T-helper 17 cell (primary cell): ENCODE measurements around the gene COG1. TPM values are rescaled to one million over a fixed set of nuclear protein-coding genes. Genes with fewer than 3 reads are reported as not detected.
"Not testable (repeated sequence)": the region's sequence is repeated elsewhere in the genome, so short reads cannot be mapped to it uniquely, and the experiment has no call there.

Experiments
- ATAC-seq: fragments of 150-1000 bp; cut with Tn5 transposase; 2 replicates; pipeline ENCODE4 v1.10.0; 2021; ENCODE audit warnings: mild to moderate bottlenecking, moderate library complexity
- DNase-seq, 3 donors: peaks; one replicate each; pipeline versions ENCODE4 v3.0.0 to v3.0.0-alpha.2; 2020 to 2021
- H3K9me3 ChIP-seq: one replicate; pipeline ENCODE4 v1.7.0; 2013; ENCODE audit warnings: low read length, mild to moderate bottlenecking; ENCODE audit not compliant: control insufficient read depth, poor library complexity, severe bottlenecking
- H3K27ac Mint-ChIP-seq: one replicate; pipeline ENCODE4 v1.8.0; 2022; ENCODE audit warnings: mild to moderate bottlenecking, moderate library complexity, mixed read lengths
- H3K27me3 Mint-ChIP-seq: one replicate; pipeline ENCODE4 v1.8.0; 2022; ENCODE audit warnings: mixed read lengths
- H3K36me3 Mint-ChIP-seq: one replicate; pipeline ENCODE4 v1.8.0; 2022; ENCODE audit warnings: low read depth, mixed read lengths
- H3K4me1 Mint-ChIP-seq: one replicate; pipeline ENCODE4 v1.8.0; 2022; ENCODE audit warnings: mild to moderate bottlenecking, mixed read lengths
- H3K4me3 Mint-ChIP-seq: one replicate; pipeline ENCODE4 v1.8.0; 2022; ENCODE audit warnings: mild to moderate bottlenecking, moderate library complexity, mixed read lengths
- total RNA-seq, 4 donors: library from RNA in 2 of 4; stranded (reverse) in 2 of 4; gene quantifications; one replicate each; pipeline ENCODE4 v1.2.3 and lab custom pipeline; 2022 to 2026

Gene COG1, protein sequence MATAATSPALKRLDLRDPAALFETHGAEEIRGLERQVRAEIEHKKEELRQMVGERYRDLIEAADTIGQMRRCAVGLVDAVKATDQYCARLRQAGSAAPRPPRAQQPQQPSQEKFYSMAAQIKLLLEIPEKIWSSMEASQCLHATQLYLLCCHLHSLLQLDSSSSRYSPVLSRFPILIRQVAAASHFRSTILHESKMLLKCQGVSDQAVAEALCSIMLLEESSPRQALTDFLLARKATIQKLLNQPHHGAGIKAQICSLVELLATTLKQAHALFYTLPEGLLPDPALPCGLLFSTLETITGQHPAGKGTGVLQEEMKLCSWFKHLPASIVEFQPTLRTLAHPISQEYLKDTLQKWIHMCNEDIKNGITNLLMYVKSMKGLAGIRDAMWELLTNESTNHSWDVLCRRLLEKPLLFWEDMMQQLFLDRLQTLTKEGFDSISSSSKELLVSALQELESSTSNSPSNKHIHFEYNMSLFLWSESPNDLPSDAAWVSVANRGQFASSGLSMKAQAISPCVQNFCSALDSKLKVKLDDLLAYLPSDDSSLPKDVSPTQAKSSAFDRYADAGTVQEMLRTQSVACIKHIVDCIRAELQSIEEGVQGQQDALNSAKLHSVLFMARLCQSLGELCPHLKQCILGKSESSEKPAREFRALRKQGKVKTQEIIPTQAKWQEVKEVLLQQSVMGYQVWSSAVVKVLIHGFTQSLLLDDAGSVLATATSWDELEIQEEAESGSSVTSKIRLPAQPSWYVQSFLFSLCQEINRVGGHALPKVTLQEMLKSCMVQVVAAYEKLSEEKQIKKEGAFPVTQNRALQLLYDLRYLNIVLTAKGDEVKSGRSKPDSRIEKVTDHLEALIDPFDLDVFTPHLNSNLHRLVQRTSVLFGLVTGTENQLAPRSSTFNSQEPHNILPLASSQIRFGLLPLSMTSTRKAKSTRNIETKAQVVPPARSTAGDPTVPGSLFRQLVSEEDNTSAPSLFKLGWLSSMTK
- total RNA-seq, result 10 to 100 TPM; 64.4 to 70.0 TPM
- 41.8 to 46.9 reads per million in 2 donors for total RNA-seq (lab: John Stamatoyannopoulos, UW)

DNA sequence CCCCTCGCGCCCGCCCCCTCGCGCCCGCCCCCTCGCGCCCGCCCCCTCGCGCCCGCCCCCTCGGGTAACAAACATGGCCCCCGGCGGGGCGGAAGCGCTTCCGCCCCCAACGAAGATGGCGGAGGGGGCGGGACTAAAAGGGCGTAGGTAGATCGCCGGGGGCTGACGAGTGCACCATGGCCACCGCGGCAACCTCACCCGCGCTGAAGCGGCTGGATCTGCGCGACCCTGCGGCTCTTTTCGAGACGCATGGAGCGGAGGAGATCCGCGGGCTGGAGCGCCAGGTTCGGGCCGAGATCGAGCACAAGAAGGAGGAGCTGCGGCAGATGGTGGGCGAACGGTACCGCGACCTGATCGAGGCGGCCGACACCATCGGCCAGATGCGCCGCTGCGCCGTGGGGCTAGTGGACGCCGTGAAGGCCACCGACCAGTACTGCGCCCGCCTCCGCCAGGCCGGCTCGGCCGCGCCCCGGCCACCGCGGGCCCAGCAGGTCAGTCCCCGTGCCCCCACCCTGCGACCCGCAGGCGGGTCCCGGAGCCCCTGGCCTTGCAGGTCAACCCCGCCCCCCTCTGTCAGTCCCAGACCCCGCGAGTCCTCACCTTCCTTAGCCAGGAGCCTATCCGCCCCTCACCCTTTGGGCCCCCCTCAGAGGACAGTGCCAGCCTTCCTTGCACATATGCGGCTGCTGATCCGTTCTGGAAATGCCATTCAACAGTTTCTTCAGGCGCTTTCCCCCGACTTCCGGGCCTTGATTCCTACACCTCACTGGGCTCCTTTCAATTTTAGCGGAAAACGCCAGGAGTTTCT lies at the start of gene COG1:
Gene COG1, plus strand, starts transcription at position 162 of the 808 bp plus-strand sequence. Its CDS starts 15 bp downstream, at position 177.
- DNase-seq (peak; percentile 64 to 86 (median 80)), ATAC-seq (peak; percentile 88)
- H3K27ac Mint-ChIP-seq, result peak within 1 kb of the TSS; percentile 93
- no peaks in the 10 kb centered on the region for H3K9me3 ChIP-seq
- peaks cover 11% of the 10 kb centered on the region for H3K36me3 Mint-ChIP-seq
- H3K4me1 Mint-ChIP-seq, result peaks cover 30% of the 10 kb centered on the region
- H3K4me3 Mint-ChIP-seq, result peak within 1 kb of the TSS; percentile 97
- no peaks in the 10 kb centered on the region for H3K27me3 Mint-ChIP-seq

DNA sequence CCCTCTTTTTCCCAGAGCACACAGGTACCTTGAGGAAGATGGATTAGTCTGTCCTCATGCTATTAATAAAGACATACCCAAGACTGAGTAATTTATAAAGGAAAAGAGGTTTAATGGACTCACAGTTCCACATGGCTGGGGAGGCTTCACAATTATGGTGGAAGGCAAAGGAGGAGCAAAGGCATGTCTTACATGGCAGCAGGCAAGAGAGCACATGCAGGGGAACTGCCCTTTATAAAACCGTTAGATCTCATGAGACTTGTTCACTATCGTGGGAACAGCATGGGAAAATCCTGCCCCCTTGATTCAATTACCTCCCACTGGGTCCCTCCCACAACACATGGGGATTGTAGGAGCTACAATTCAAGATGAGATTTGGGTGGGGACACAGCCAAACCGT lies 48.6 kb upstream of the COG1 start:
- H3K27ac Mint-ChIP-seq, ATAC-seq, H3K4me3 Mint-ChIP-seq, DNase-seq, H3K36me3 Mint-ChIP-seq, H3K9me3 ChIP-seq, H3K27me3 Mint-ChIP-seq: not testable (repeated sequence)
- H3K4me1 Mint-ChIP-seq, result peaks cover 11% of the 10 kb centered on the region

DNA sequence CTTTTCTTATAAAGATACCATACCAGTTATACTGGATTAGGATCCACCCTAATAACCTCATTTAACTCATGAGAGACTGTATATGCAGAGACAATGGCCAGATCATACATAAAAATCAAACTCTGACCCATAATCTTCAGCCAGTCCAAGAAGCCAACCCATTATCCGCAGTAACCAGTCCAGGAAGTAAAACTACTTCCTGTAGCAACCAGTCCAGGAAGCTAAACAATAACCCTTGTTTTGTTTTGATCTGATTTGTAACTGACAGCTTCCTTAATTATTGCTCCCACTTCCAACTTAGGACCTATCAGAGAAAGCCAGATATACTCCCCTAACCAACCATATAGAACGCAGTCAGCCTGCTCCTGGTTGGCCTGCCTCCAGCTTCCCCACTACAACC lies 47.2 kb upstream of the COG1 start:
- Mint-ChIP-seq H3K27me3 (no peaks in the 10 kb centered on the region), H3K4me3 (no peak overlapping the region), H3K36me3 (no peaks in the 10 kb centered on the region)

DNA sequence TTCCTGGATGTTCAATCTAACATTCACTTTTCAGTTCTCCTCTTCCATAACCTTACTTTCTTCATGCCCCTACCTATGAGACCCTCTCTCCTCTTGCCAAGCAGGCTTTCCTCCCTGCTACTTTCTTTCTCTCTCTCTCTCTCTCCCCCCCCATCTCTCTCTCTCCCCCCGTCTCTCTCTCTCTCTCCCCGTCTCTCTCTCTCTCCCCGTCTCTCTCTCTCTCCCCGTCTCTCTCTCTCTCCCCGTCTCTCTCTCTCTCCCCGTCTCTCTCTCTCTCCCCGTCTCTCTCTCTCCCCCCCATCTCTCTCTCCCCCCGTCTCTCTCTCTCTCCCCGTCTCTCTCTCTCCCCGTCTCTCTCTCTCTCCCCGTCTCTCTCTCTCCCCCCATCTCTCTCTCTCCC lies 45.1 kb upstream of the COG1 start:
- not testable (repeated sequence) for H3K9me3 ChIP-seq, H3K27me3 Mint-ChIP-seq, ATAC-seq, DNase-seq, H3K36me3 Mint-ChIP-seq
- H3K4me3 Mint-ChIP-seq, result peak overlapping the region; percentile 39
- peak overlapping the region; percentile 67 for H3K27ac Mint-ChIP-seq
- H3K4me1 Mint-ChIP-seq, result peaks cover 15% of the 10 kb centered on the region

More for the DNA sequence above, 47.2 kb upstream of the COG1 start:
- H3K9me3 ChIP-seq, result no peaks in the 10 kb centered on the region
- DNase-seq, result no peak
- Mint-ChIP-seq H3K4me1 (peaks cover 11% of the 10 kb centered on the region), H3K27ac (no peak overlapping the region)
- ATAC-seq, result no peak

- ATAC-seq, result no peak
- no peak for DNase-seq
- H3K4me3 Mint-ChIP-seq, result peak overlapping the region; percentile 28
- no peaks in the 10 kb centered on the region for H3K27me3 Mint-ChIP-seq
- H3K27ac Mint-ChIP-seq, result peak overlapping the region; percentile 67
- peaks cover 8% of the 10 kb centered on the region for H3K4me1 Mint-ChIP-seq
- H3K36me3 Mint-ChIP-seq, result no peaks in the 10 kb centered on the region
- H3K9me3 ChIP-seq, result no peaks in the 10 kb centered on the region
Observed at GRCh38 chr17:73148540-73149334, 44.1 kb upstream of the COG1 start.

GRCh38 chr17:73150622-73151300 lies 42.1 kb upstream of the COG1 start:
- H3K4me1 Mint-ChIP-seq, H3K27ac Mint-ChIP-seq, DNase-seq, ATAC-seq, H3K9me3 ChIP-seq, H3K27me3 Mint-ChIP-seq, H3K4me3 Mint-ChIP-seq, H3K36me3 Mint-ChIP-seq: not testable (repeated sequence)

- no peaks in the 10 kb centered on the region for H3K9me3 ChIP-seq
- Mint-ChIP-seq H3K36me3 (no peaks in the 10 kb centered on the region), H3K4me3 (no peak overlapping the region), H3K27ac (peak overlapping the region; percentile 14), H3K4me1 (peaks cover 11% of the 10 kb centered on the region), H3K27me3 (no peaks in the 10 kb centered on the region)
- peak; percentile 69 for ATAC-seq
- DNase-seq, result no peak
Observed at GRCh38 chr17:73151916-73152632, 40.8 kb upstream of the COG1 start.

- DNase-seq, result no peak
- Mint-ChIP-seq H3K4me3 (no peak overlapping the region), H3K27ac (no peak overlapping the region), H3K4me1 (peaks cover 13% of the 10 kb centered on the region), H3K27me3 (peaks cover 13% of the 10 kb centered on the region), H3K36me3 (no peaks in the 10 kb centered on the region)
- ATAC-seq, result no peak
- no peaks in the 10 kb centered on the region for H3K9me3 ChIP-seq
Observed at GRCh38 chr17:73155410-73156165, 37.3 kb upstream of the COG1 start.

- no peaks in the 10 kb centered on the region for H3K9me3 ChIP-seq
- Mint-ChIP-seq H3K4me3 (no peak overlapping the region), H3K27ac (no peak overlapping the region), H3K27me3 (peaks cover 21% of the 10 kb centered on the region), H3K36me3 (no peaks in the 10 kb centered on the region), H3K4me1 (peaks cover 18% of the 10 kb centered on the region)
- DNase-seq (peak; percentile 29 to 48 (median 40)), ATAC-seq (peak; percentile 85)
Observed at GRCh38 chr17:73156166-73156840, 36.6 kb upstream of the COG1 start.

DNA sequence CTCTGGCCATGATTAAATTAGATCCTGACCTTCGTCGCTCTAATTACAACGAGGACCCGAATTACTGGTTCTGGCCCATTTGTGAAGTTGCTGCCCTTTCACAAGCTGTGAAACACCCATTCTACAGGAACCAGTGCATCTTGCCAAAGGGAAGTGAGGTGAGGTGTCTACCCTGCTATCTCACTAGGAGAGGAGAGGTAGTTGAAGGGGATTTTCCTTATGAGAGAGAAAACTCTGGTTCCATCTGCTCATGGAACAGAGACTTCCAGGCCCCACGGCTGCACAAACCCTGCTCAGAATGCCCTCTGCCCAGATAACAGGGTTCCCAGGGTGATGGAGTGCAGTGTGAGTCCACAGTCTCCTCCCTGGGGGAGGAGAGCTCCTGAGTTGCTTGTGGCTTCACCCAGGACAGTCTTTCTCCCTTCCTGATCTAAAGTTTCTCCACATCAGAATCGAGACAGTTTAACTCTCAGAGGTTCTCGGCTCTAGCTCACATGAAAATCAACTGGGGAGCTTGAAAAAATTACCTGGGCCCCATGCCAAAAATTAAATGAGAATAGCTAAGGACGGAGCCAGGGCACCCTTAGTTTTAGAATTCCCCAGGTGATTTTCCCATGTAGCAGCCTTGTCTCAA lies 35.9 kb upstream of the COG1 start:
- Mint-ChIP-seq H3K4me3 (no peak overlapping the region), H3K4me1 (peaks cover 18% of the 10 kb centered on the region), H3K36me3 (no peaks in the 10 kb centered on the region), H3K27me3 (peaks cover 28% of the 10 kb centered on the region), H3K27ac (no peak overlapping the region)
- ATAC-seq, result no peak
- DNase-seq, result no peak
- no peaks in the 10 kb centered on the region for H3K9me3 ChIP-seq
